ENCODE measurements around the gene MOSPD3. TPM values are rescaled to one million over a fixed set of nuclear protein-coding genes. Genes with fewer than 3 reads are reported as not detected.

The MOSPD3 gene
- total and polyA plus RNA-seq, 2 experiments from 2014 or later, result 8.8 to 44.4 TPM

- H3K79me2 ChIP-seq, result no peaks in the 10 kb centered on the region
- no peaks in the 10 kb centered on the region for H3K36me3 ChIP-seq (replicated peaks; ENCODE audit: insufficient read depth, low read depth)
- H4K20me1 ChIP-seq (ENCODE audit: insufficient read depth, poor library complexity, severe bottlenecking), result no peaks in the 10 kb centered on the region
- no peaks in the 10 kb centered on the region for H3K9me2 ChIP-seq (replicated peaks; ENCODE audit: insufficient read depth)
- no peaks in the 10 kb centered on the region for H3K27me3 ChIP-seq
- TF ChIP-seq EZH2phosphoT487 (IDR thresholded peaks at IDR 0.05; ENCODE audit: low read depth, severe bottlenecking, unreplicated experiment) (no peak), EZH2 (IDR thresholded peaks at IDR 0.05; ENCODE audit: borderline replicate concordance) (no peak)
- TF ChIP-seq, protein P1, sequence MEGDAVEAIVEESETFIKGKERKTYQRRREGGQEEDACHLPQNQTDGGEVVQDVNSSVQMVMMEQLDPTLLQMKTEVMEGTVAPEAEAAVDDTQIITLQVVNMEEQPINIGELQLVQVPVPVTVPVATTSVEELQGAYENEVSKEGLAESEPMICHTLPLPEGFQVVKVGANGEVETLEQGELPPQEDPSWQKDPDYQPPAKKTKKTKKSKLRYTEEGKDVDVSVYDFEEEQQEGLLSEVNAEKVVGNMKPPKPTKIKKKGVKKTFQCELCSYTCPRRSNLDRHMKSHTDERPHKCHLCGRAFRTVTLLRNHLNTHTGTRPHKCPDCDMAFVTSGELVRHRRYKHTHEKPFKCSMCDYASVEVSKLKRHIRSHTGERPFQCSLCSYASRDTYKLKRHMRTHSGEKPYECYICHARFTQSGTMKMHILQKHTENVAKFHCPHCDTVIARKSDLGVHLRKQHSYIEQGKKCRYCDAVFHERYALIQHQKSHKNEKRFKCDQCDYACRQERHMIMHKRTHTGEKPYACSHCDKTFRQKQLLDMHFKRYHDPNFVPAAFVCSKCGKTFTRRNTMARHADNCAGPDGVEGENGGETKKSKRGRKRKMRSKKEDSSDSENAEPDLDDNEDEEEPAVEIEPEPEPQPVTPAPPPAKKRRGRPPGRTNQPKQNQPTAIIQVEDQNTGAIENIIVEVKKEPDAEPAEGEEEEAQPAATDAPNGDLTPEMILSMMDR (IDR thresholded peaks at IDR 0.05; ENCODE audit: poor library complexity), result no peak
- peak overlapping the region; percentile 67 for H3K4me2 ChIP-seq
- H2AFZ ChIP-seq, result no peak overlapping the region
- H3K4me3 ChIP-seq, result no peak overlapping the region
- peaks cover 11% of the 10 kb centered on the region for H3K4me1 ChIP-seq (ENCODE audit: insufficient read depth)
- no peak for DNase-seq (ENCODE audit: low spot score)
- peak overlapping the region; percentile 69 for H3K27ac ChIP-seq
- WGBS (ENCODE audit: low lambda C conversion rate, missing lambda C conversion rate), result 58% methylated on average over 2 of the region's 7 CpGs
- H3K9me3 ChIP-seq (ENCODE audit: low read depth), result no peaks in the 10 kb centered on the region
These were observed 22.9 kb upstream of the MOSPD3 start for GRCh38 chr7:100589341-100589947.

- Histone ChIP-seq H3K27me3 (no peaks in the 10 kb centered on the region), H3K4me2 (peak overlapping the region; percentile 67), H3K4me1 (ENCODE audit: insufficient read depth) (peaks cover 9% of the 10 kb centered on the region), H3K9me3 (ENCODE audit: low read depth) (no peaks in the 10 kb centered on the region), H3K4me3 (no peak overlapping the region), H2AFZ (no peak overlapping the region), H4K20me1 (ENCODE audit: insufficient read depth, poor library complexity, severe bottlenecking) (no peaks in the 10 kb centered on the region), H3K9me2 (replicated peaks; ENCODE audit: insufficient read depth) (no peaks in the 10 kb centered on the region), H3K36me3 (replicated peaks; ENCODE audit: insufficient read depth, low read depth) (no peaks in the 10 kb centered on the region), H3K27ac (peak overlapping the region; percentile 69), H3K79me2 (no peaks in the 10 kb centered on the region)
- TF ChIP-seq EZH2phosphoT487 (IDR thresholded peaks at IDR 0.05; ENCODE audit: low read depth, severe bottlenecking, unreplicated experiment), result no peak
- TF ChIP-seq EZH2 (IDR thresholded peaks at IDR 0.05; ENCODE audit: borderline replicate concordance), result no peak
- TF ChIP-seq, protein P1 (IDR thresholded peaks at IDR 0.05; ENCODE audit: poor library complexity), result no peak
- WGBS (ENCODE audit: low lambda C conversion rate, missing lambda C conversion rate), result 69% methylated on average over 20 of the region's 20 CpGs
- DNase-seq (ENCODE audit: low spot score), result no peak
These were observed 22.1 kb upstream of the MOSPD3 start for GRCh38 chr7:100590077-100590737.

DNA sequence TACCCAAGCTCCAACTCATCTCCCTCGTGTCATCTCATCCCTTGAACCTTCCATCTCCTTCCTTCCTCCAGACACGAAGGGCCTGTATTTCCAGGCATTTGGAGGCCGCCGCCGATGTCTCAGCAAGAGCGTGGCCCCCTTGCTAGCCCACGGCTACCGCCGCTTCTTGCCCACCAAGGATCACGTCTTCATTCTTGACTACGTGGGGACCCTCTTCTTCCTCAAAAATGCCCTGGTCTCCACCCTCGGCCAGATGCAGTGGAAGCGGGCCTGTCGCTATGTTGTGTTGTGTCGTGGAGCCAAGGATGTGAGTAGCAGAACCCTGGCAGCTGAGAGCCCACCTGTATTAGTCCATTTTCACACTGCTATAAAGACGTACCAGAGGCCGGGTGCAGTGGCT lies 20.7 kb upstream of the MOSPD3 start:
- Histone ChIP-seq H3K4me2 (no peak overlapping the region), H3K27me3 (no peaks in the 10 kb centered on the region), H3K4me1 (ENCODE audit: insufficient read depth) (peaks cover 9% of the 10 kb centered on the region), H4K20me1 (ENCODE audit: insufficient read depth, poor library complexity, severe bottlenecking) (no peaks in the 10 kb centered on the region), H2AFZ (no peak overlapping the region), H3K9me3 (ENCODE audit: low read depth) (no peaks in the 10 kb centered on the region), H3K27ac (no peak overlapping the region), H3K79me2 (no peaks in the 10 kb centered on the region), H3K36me3 (replicated peaks; ENCODE audit: insufficient read depth, low read depth) (no peaks in the 10 kb centered on the region), H3K9me2 (replicated peaks; ENCODE audit: insufficient read depth) (no peaks in the 10 kb centered on the region), H3K4me3 (no peak overlapping the region)
- DNase-seq (ENCODE audit: low spot score), result no peak
- TF ChIP-seq EZH2 (IDR thresholded peaks at IDR 0.05; ENCODE audit: borderline replicate concordance), result no peak
- TF ChIP-seq EZH2phosphoT487 (IDR thresholded peaks at IDR 0.05; ENCODE audit: low read depth, severe bottlenecking, unreplicated experiment), result no peak
- TF ChIP-seq, protein P1 (IDR thresholded peaks at IDR 0.05; ENCODE audit: poor library complexity), result no peak
- WGBS (ENCODE audit: low lambda C conversion rate, missing lambda C conversion rate), result 94% methylated on average over 17 of the region's 17 CpGs
